ENCODE results near the gene KRTAP29-1.

Gene KRTAP29-1

GRCh38 chr17:41324180-41325075, 21.8 kb upstream of the KRTAP29-1 start:
- TF ChIP-seq FOXM1 (IDR thresholded peaks at IDR 0.05; ENCODE audit: borderline replicate concordance, low read depth) (no peak), TCF12 (IDR thresholded peaks at IDR 0.05; ENCODE audit: low read depth) (no peak), EGR1 (IDR thresholded peaks at IDR 0.05) (no peak), USF1 (IDR thresholded peaks at IDR 0.05) (no peak), TEAD4 (IDR thresholded peaks at IDR 0.05) (no peak), EP300 (IDR thresholded peaks at IDR 0.05; ENCODE audit: borderline replicate concordance) (no peak), ZBTB7A (IDR thresholded peaks at IDR 0.05; ENCODE audit: low read depth) (no peak), RAD21 (IDR thresholded peaks at IDR 0.05; ENCODE audit: low read depth) (peak; percentile 47)

- no peak for TF ChIP-seq YY1 (IDR thresholded peaks at IDR 0.05; ENCODE audit: low read depth)
- TF ChIP-seq FOXM1 (IDR thresholded peaks at IDR 0.05; ENCODE audit: borderline replicate concordance, low read depth) = no peak
- TF ChIP-seq USF1 (IDR thresholded peaks at IDR 0.05) = no peak
Measured at GRCh38 chr17:41322903-41323895, 20.5 kb upstream of the KRTAP29-1 start.

GRCh38 chr17:41322094-41322902, 19.6 kb upstream of the KRTAP29-1 start:
- TF ChIP-seq RAD21 (IDR thresholded peaks at IDR 0.05; ENCODE audit: low read depth) (peak; percentile 69), ZBTB7A (IDR thresholded peaks at IDR 0.05; ENCODE audit: low read depth) (no peak)

GRCh38 chr17:41318231-41318630, 15.6 kb upstream of the KRTAP29-1 start:
- TF ChIP-seq EP300 (IDR thresholded peaks at IDR 0.05; ENCODE audit: borderline replicate concordance) (no peak), NFIC (IDR thresholded peaks at IDR 0.05) (no peak), TCF12 (IDR thresholded peaks at IDR 0.05; ENCODE audit: low read depth) (no peak), MAX (IDR thresholded peaks at IDR 0.05) (no peak), USF1 (IDR thresholded peaks at IDR 0.05) (no peak)

GRCh38 chr17:41315814-41316445, 13.3 kb upstream of the KRTAP29-1 start:
- TF ChIP-seq NFIC (IDR thresholded peaks at IDR 0.05) = no peak
- no peak for TF ChIP-seq MAX (IDR thresholded peaks at IDR 0.05)
- no peak for TF ChIP-seq TCF12 (IDR thresholded peaks at IDR 0.05; ENCODE audit: low read depth)
- TF ChIP-seq USF1 (IDR thresholded peaks at IDR 0.05) = no peak
- TF ChIP-seq FOXM1 (IDR thresholded peaks at IDR 0.05; ENCODE audit: borderline replicate concordance, low read depth) = no peak
- no peak for TF ChIP-seq YY1 (IDR thresholded peaks at IDR 0.05; ENCODE audit: low read depth)
- no peak for TF ChIP-seq REST (IDR thresholded peaks at IDR 0.05; ENCODE audit: low read depth)
- TF ChIP-seq EGR1 (IDR thresholded peaks at IDR 0.05) = no peak
- TF ChIP-seq RAD21 (IDR thresholded peaks at IDR 0.05; ENCODE audit: low read depth) = no peak
- no peak for TF ChIP-seq ZBTB7A (IDR thresholded peaks at IDR 0.05; ENCODE audit: low read depth)
- TF ChIP-seq CEBPB (IDR thresholded peaks at IDR 0.05) = no peak
- TF ChIP-seq EP300 (IDR thresholded peaks at IDR 0.05; ENCODE audit: borderline replicate concordance) = no peak
- no peak for TF ChIP-seq TAF1 (IDR thresholded peaks at IDR 0.05; ENCODE audit: low read depth)
- no peak for TF ChIP-seq CREB1 (IDR thresholded peaks at IDR 0.05; ENCODE audit: low read depth)
- TF ChIP-seq TEAD4 (IDR thresholded peaks at IDR 0.05) = no peak
